HL-60/S4 (cell line): ENCODE measurements around the gene CCDC87.
"Not testable (repeated sequence)": the region's sequence is repeated elsewhere in the genome, so short reads cannot be mapped to it uniquely, and the experiment has no call there.

Source experiments
- in situ Hi-C: fragments of 300-500 bp; cut with MboI; formaldehyde crosslinking; loops from 2 replicates; pipeline ENCODE4 v1.14.3; 2022; ENCODE audit warnings: low sequenced_read_pairs

The CCDC87 gene

DNA sequence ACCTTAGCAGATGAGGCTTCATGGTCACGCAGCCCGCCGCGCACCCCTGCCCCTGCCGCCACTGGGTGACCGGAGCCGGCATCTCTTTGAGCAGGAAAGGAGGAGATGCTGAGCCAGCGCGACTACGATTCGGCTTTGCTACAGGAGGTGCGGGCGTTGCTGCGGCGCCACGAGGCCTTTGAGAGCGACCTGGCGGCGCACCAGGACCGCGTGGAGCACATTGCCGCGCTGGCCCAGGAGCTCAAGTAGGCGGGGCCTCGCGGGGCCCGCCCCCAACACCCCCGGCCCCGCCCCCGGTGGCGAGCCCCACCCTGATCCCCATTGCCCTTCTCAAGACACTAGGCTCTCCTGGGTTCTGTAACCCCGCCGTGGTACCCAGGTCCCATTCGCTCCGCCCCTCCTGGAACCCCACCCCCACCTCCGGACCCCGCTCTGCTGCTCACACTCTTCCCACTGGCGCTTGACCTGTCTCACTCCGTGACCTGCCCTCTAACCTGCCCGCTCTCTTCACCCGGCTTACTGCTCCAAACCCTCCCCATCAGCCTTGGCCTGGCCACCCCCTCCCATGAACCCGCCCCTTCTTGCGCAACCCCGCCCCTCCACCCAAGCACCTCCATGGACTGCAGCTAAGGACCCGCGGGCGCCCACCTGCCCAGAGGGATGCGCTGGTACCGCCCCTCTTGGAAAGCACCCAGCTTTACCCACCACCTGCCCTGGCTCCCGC lies 33.6 kb downstream of the CCDC87 start:
- in situ Hi-C loops, result no loop called here

GRCh38 chr11:66557733-66558326 lies 35.0 kb downstream of the CCDC87 start:
- in situ Hi-C loops, result no loop called here

DNA sequence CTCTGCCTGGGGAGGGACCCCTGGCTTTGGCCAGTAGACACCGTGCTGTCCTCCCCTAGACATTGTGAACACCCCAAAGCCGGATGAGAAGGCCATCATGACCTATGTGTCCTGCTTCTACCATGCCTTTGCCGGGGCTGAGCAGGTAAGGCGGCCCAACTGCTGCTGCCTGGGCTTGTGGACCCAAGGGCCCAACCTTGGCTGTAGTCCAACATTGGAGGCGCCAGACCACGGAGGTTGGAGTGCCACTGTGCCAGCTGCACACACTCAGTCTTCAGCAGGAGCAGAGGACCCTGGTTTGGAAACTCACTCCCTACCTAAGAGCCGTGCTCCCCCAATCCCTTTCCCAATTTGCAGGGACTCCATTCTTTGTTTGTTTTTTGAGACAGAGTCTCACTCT lies 36.8 kb downstream of the CCDC87 start:
- in situ Hi-C loops, result no loop called here

DNA sequence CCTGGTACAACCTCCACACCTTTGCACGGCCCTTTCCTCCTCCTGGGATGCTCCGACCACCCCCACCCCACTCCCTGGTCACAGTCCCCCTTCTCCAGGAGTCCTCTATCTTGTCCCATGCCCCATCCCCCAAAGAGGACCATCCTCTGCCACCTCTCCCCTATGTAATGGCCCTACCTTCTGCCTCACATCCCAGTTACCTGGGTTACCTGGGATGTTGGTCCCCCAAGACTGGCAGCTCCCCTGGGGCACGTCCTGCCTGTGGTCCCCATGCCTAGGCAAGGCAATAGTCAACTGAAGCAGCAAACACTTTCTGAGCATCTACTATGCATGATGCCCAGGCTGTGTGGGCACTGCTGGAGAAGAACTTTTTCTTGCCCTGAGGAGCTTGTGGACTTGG lies 37.4 kb downstream of the CCDC87 start:
- in situ Hi-C loops, result no loop called here

GRCh38 chr11:66554602-66555001 lies 38.3 kb downstream of the CCDC87 start:
- in situ Hi-C loops, result no loop called here

- in situ Hi-C loops, result no loop called here
These were observed 42.0 kb downstream of the CCDC87 start for GRCh38 chr11:66550887-66551286.

- in situ Hi-C loops, result no loop called here
These were observed 43.2 kb downstream of the CCDC87 start for GRCh38 chr11:66549696-66550095.

GRCh38 chr11:66548774-66549630 lies 43.9 kb downstream of the CCDC87 start:
- in situ Hi-C loops, result no loop called here

DNA sequence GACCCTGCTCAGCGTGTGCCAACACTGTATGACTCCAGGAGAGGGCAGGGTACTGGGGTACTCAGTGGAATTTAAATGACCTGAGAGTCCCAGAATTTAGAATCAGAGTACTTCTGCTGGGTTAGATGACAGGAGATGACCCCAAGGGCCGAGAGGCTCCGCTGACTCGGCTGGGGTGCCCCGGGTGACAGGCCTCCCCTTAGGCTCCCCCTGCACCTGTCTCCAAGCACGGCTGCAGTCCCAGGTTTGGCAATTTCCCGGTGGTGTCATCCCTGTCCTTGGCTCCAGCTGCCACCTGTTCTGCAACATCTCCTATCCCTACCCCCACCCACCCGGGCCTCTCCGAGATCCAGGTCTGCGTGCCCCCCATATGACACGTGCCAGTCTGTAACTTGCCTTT lies 44.8 kb downstream of the CCDC87 start:
- in situ Hi-C loops, result no loop called here

GRCh38 chr11:66547662-66548009 lies 45.2 kb downstream of the CCDC87 start:
- in situ Hi-C loops, result no loop called here

- in situ Hi-C loops, result no loop called here
These were observed 45.7 kb downstream of the CCDC87 start for GRCh38 chr11:66546966-66547661.

DNA sequence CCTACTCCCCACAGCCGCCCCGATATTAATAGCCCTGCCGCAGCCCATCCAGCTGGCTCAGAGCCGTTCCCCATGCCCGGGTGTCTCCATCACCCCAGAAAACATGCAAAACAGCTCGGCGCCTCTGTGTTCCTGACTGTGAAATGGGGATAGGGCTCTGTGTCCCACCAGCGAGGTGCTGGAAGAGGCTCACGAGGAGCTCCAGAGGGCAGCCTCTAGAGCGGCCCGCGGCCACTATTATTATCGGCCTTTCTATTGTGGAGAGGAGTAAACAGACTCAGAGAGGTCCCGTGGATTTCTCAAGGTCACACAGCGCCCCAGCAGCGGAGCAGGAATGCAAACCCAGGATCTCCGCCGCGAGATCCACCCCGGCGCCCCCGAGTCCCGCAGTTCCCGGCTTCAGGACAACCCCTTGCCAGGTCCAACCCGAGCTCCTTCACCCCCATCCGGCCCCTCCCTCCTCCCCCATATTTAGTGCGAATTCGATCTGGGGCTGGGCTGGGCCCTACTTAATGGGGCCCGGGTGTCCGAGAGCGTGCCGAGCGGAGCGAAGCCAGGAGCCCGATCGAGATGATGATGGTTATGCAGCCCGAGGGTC lies 46.4 kb downstream of the CCDC87 start, which contains the start of gene ACTN3:
TSS of gene ACTN3 (plus strand) at position 536 of the 598 bp plus-strand sequence. CDS start at position 571, 35 bp downstream.
- in situ Hi-C loops, result no loop called here

DNA sequence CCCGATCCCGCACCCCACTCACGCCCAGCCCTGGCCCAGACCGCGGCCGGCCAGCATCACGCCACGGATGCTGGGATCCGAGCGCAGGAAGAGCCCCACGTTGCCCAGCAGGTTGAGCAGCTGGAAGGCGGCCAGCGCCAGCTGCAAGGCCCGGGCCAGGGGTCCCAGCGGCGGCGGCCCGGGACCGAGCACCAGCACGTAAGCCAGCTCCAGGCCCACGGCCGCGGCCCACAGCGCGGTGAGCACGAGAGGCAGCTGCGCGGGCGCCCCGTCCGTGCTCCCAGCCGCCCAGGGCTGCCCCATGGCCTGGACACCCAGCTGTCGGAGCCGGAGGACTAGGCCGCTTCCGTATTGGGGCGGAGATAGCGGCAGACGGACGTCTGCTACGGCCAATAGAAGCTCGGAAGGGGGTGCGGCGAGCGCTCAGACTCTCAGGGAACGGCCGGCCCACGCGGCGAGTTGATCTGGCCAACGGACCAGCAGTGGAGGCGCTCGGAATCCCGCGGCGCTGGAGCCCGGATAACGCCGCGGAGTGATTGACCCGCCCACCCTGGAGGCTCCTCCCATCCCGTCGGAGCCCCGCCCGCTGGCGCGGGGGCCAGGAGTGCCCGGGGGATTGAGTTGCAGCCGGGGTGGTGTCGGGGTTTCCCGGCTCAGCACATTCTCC lies 47.0 kb downstream of the CCDC87 start, which contains the start of gene ZDHHC24:
TSS of gene ZDHHC24 (minus strand) at position 348 of the 667 bp plus-strand sequence. CDS start at position 303, 45 bp downstream.
- in situ Hi-C loops, result no loop called here

DNA sequence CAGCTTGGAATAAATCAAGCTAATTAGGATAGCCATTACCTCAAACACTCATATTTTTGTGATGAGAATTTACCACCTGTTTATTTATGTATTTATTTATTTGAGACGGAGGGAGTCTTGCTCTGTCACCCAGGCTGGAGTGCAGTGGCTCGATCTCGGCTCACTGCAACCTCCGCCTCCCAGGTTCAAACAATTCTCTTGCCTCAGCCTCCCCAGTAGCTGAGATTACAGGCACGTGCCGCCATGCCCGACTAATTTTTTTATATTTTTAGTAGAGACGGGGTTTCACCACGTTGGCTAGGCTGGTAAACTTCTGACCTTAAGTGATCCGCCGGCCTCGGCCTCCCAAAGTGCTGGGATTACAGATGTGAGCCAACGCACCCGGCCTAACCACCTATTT lies 47.9 kb downstream of the CCDC87 start:
- in situ Hi-C loops, result not testable (repeated sequence)

DNA sequence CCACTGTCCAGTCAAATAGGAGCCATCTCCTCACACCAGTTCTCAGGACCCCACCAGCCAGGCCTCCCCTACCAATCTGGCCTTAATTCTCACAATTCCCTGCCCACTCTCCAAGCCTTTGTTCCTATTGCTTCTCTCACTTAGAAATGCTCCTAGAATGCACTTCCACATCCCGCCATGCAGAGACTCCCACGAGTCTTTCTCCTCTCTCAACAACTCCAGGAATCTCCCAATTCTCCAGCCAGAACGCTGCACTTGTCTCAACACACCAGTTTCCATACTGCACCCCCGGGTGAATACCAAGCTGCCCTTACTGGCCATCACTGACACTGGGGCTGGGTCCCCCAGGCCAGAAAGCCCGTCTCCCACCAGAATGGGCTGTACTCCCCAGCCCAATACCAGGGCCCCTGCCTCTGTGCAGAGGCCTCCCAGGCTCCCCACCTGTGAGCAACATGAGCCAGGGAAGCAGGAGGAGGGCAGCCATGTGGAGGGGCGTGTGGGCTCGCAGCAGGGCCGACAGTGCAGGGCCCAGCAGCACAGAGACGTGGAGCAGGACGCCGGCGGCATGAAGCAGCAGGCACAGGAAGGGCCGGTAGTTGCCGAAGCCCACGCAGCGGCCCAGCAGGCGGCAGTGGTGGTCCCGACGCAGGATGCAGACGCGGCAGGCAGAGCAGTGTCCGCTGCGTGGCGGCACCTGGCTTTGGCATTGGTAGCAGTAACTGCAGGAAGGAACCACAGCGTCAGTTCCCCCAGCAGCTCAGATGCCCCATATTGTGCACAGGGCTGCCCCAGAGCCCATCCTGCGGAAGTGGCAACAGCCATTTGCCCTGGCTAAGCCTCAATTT lies 49.4 kb downstream of the CCDC87 start:
- in situ Hi-C loops, result no loop called here

- in situ Hi-C loops, result no loop called here
These were observed 50.5 kb downstream of the CCDC87 start for GRCh38 chr11:66542362-66542761.

GRCh38 chr11:66541892-66542291 lies 51.0 kb downstream of the CCDC87 start:
- in situ Hi-C loops, result no loop called here

GRCh38 chr11:66540598-66540997 lies 52.3 kb downstream of the CCDC87 start:
- in situ Hi-C loops, result not testable (repeated sequence)
